Ovary (tissue), 9 donors: Measurements from ENCODE around the gene GLT8D1. TPM values are rescaled to one million over a fixed set of nuclear protein-coding genes. Genes with fewer than 3 reads are reported as not detected.

ENCODE experiments used
- polyA plus RNA-seq, 2 donors: library from polyadenylated mRNA; stranded (reverse); fragments of 200-250 nt in 1 of 2; fragments of 350-450 nt in 1 of 2; fragmentation: Illumina TruSeq in 1 of 2; extraction: RNeasy Lipid Tissue Mini Kit (QIAGEN cat#74804) in 1 of 2; gene quantifications; one replicate each; pipeline ENCODE4 v1.2.3, GENCODE V29; 2013 to 2014
- small RNA-seq: library from RNA; depleted of rRNA; stranded (forward); fragments of <200 nt; gene quantifications from one replicate; pipeline ENCODE3, GENCODE V24; 2016
- total RNA-seq, 7 donors: library from RNA; depleted of rRNA in 2 of 7; stranded (reverse); fragments of >200 nt in 2 of 7; fragmentation: NEBNext Ultra II Directional in 3 of 7; extraction: Animal tissue kit (Norgen Biotek cat#: 25700) in 3 of 7; gene quantifications; one replicate each; pipeline versions ENCODE4 v1.1.0 to v1.2.4, GENCODE V29; 2016 to 2023
- donor health status: DM: no; HTN: no; CAD: no; lungs with moderate emphysema.
- donor health status: DM: no; HTN: no; CAD: no.
- donor health status: Bipolar disorder and iron deficiency.
- donor health status: DM: yes; HTN: yes; CAD: no.
- donor health status: DM: no; HTN: no; CAD: no.
- donor health status: DM: yes; HTN: yes; CAD: no.

GLT8D1 gene
- total and polyA plus RNA-seq, 9 donors = 42.3 to 72.9 (median 57.5) TPM

Small RNA genes lying within 50 kb of the gene (small RNA-seq; reads per million reads assigned to genes)
- not detected for gene AC006254.2
- gene RF00569 = 2,829 reads per million, percentile 98 among the genes with 10 or more reads in this experiment
- gene RF01183 = not detected
- not detected for gene SNORD19
- not detected for gene SNORD19B
- 2,479 reads per million, percentile 98 among the genes with 10 or more reads in this experiment for gene SNORD69

Other genes starting within 250 kb of the GLT8D1 start
- 100 to 1,000 TPM in 2 of 7 donors, 10 to 100 TPM in 5; 31.3 to 114 (median 47.5) TPM for gene STAB1, start 210.5 kb downstream of the GLT8D1 start, total RNA-seq
- gene STAB1, start 210.5 kb downstream of the GLT8D1 start, polyA plus RNA-seq = 10 to 100 TPM; 21.4 to 50.7 TPM
- 10 to 100 TPM; 19.6 to 76.6 (median 51.9) TPM for gene NT5DC2, start 171.9 kb downstream of the GLT8D1 start, total RNA-seq
- gene NT5DC2, start 171.9 kb downstream of the GLT8D1 start, polyA plus RNA-seq = 100 to 1,000 TPM in 1 of 2 donors, 10 to 100 TPM in 1; 46.6 to 129 TPM
- 10 to 100 TPM in 6 of 7 donors, 1 to 10 TPM in 1; 1.4 to 44.7 (median 27.4) TPM for gene UQCC5, start 169.2 kb downstream of the GLT8D1 start, total RNA-seq
- 10 to 100 TPM in 1 of 2 donors, 1 to 10 TPM in 1; 7.7 to 53.0 TPM for gene UQCC5, start 169.2 kb downstream of the GLT8D1 start, polyA plus RNA-seq
- gene PBRM1, start 19.9 kb downstream of the GLT8D1 start, total RNA-seq = 10 to 100 TPM; 63.2 to 95.7 (median 69.7) TPM
- 10 to 100 TPM; 19.8 to 30.9 TPM for gene PBRM1, start 19.9 kb downstream of the GLT8D1 start, polyA plus RNA-seq
- 10 to 100 TPM; 46.0 to 82.7 (median 62.7) TPM for gene GNL3, start 19.8 kb downstream of the GLT8D1 start, total RNA-seq
- gene GNL3, start 19.8 kb downstream of the GLT8D1 start, polyA plus RNA-seq = 10 to 100 TPM; 39.6 to 41.4 TPM
- gene SPCS1, start 315 bp upstream of the GLT8D1 start, total RNA-seq = 100 to 1,000 TPM in 2 of 7 donors, 10 to 100 TPM in 5; 67.7 to 104 (median 80.3) TPM
- 100 to 1,000 TPM; 138 to 216 TPM for gene SPCS1, start 315 bp upstream of the GLT8D1 start, polyA plus RNA-seq
- 10 to 100 TPM; 20.1 to 45.9 (median 32.8) TPM for gene NEK4, start 65.1 kb upstream of the GLT8D1 start, total RNA-seq
- gene NEK4, start 65.1 kb upstream of the GLT8D1 start, polyA plus RNA-seq = 10 to 100 TPM in 1 of 2 donors, 1 to 10 TPM in 1; 8.5 to 12.0 TPM
- under 1 TPM in 3 of 7 donors, not detected in 4; 0.42 to 0.79 (median 0.53) TPM for gene ITIH1, start 71.8 kb upstream of the GLT8D1 start, total RNA-seq
- gene ITIH1, start 71.8 kb upstream of the GLT8D1 start, polyA plus RNA-seq = under 1 TPM in 1 of 2 donors, not detected in 1; 0.45 TPM
- 1 to 10 TPM in 5 of 7 donors, under 1 TPM in 2; 0.23 to 3.1 (median 1.2) TPM for gene ITIH3, start 89.0 kb upstream of the GLT8D1 start, total RNA-seq
- gene ITIH3, start 89.0 kb upstream of the GLT8D1 start, polyA plus RNA-seq = 10 to 100 TPM in 1 of 2 donors, 1 to 10 TPM in 1; 3.3 to 14.2 TPM
- gene ITIH4, start 124.9 kb upstream of the GLT8D1 start, total RNA-seq = 1 to 10 TPM; 2.2 to 8.7 (median 4.0) TPM
- 10 to 100 TPM in 1 of 2 donors, 1 to 10 TPM in 1; 2.8 to 14.2 TPM for gene ITIH4, start 124.9 kb upstream of the GLT8D1 start, polyA plus RNA-seq
- 10 to 100 TPM in 1 of 7 donors, 1 to 10 TPM in 6; 2.2 to 14.3 (median 5.9) TPM for gene MUSTN1, start 129.2 kb upstream of the GLT8D1 start, total RNA-seq
- gene MUSTN1, start 129.2 kb upstream of the GLT8D1 start, polyA plus RNA-seq = 10 to 100 TPM; 12.1 to 30.0 TPM
- gene STIMATE, start 191.8 kb upstream of the GLT8D1 start, total RNA-seq = 10 to 100 TPM; 11.0 to 29.9 (median 17.8) TPM
- 10 to 100 TPM in 1 of 2 donors, 1 to 10 TPM in 1; 7.4 to 11.9 TPM for gene STIMATE, start 191.8 kb upstream of the GLT8D1 start, polyA plus RNA-seq